Neural progenitor cell (in vitro differentiated cells): ENCODE measurements around the gene COL23A1. TPM values are rescaled to one million over a fixed set of nuclear protein-coding genes. Genes with fewer than 3 reads are reported as not detected.
A peak's percentile ranks its signal among the peaks of the same experiment; 100 is the strongest.

ENCODE experiments used
- DNase-seq: peaks from one replicate; pipeline ENCODE4 v3.0.0-alpha.2; 2016; ENCODE audit warnings: low spot score
- H2AFZ ChIP-seq: fragments of 200-600 bp; sonication (generic); replicated peaks from 2 replicates; pipeline ENCODE4 v1.6.1; 2016; ENCODE audit warnings: antibody characterized with exemption
- H3F3A ChIP-seq: fragments of 200-600 bp; sonication (generic); 2 replicates; pipeline ENCODE4 v1.6.1; 2016; ENCODE audit warnings: antibody characterized with exemption, low read depth
- H3K27ac ChIP-seq: fragments of 200-600 bp; sonication (generic); 2 replicates; pipeline ENCODE4 v1.5.1; 2016; ENCODE audit warnings: mild to moderate bottlenecking
- H3K27me3 ChIP-seq: fragments of 200-600 bp; sonication (generic); 2 replicates; pipeline ENCODE4 v1.6.1; 2016; ENCODE audit warnings: mild to moderate bottlenecking, moderate library complexity
- H3K36me3 ChIP-seq: fragments of 200-600 bp; sonication (generic); 2 replicates; pipeline ENCODE4 v1.5.1; 2016
- H3K4me1 ChIP-seq: fragments of 200-600 bp; sonication (generic); 2 replicates; pipeline ENCODE4 v1.6.1; 2016; ENCODE audit warnings: mixed run types
- H3K4me2 ChIP-seq: fragments of 200-600 bp; sonication (generic); 2 replicates; pipeline ENCODE4 v1.6.1; 2016
- H3K4me3 ChIP-seq: fragments of 200-600 bp; sonication (generic); 2 replicates; pipeline ENCODE4 v1.5.1; 2016
- H3K79me2 ChIP-seq: fragments of 200-600 bp; sonication (generic); 2 replicates; pipeline ENCODE4 v1.6.1; 2016; ENCODE audit warnings: low read depth
- H3K9ac ChIP-seq: fragments of 200-600 bp; sonication (generic); 2 replicates; pipeline ENCODE4 v1.6.1; 2016
- H3K9me3 ChIP-seq: fragments of 200-600 bp; sonication (generic); 2 replicates; pipeline ENCODE4 v1.5.1; 2016; ENCODE audit warnings: low read depth
- H4K20me1 ChIP-seq: fragments of 200-600 bp; sonication (generic); 2 replicates; pipeline ENCODE4 v1.6.1; 2016; ENCODE audit warnings: low read depth
- H3K27ac Mint-ChIP-seq: 3 replicates; pipeline ENCODE4 v1.8.0; 2021; ENCODE audit warnings: mixed read lengths
- H3K27me3 Mint-ChIP-seq: 2 replicates; pipeline ENCODE4 v1.8.0; 2022; ENCODE audit warnings: low read depth, mild to moderate bottlenecking, inconsistent platforms, moderate library complexity, mixed read lengths; ENCODE audit not compliant: insufficient read depth
- H3K36me3 Mint-ChIP-seq: 3 replicates; pipeline ENCODE4 v1.8.0; 2021; ENCODE audit warnings: mixed read lengths
- H3K4me1 Mint-ChIP-seq: 3 replicates; pipeline ENCODE4 v1.8.0; 2021; ENCODE audit warnings: mixed read lengths
- H3K4me3 Mint-ChIP-seq: 3 replicates; pipeline ENCODE4 v1.8.0; 2021; ENCODE audit warnings: mild to moderate bottlenecking, moderate library complexity, mixed read lengths
- H3K9me3 Mint-ChIP-seq: 3 replicates; pipeline ENCODE4 v1.8.0; 2020; ENCODE audit warnings: mixed read lengths
- CTCF ChIP-seq: fragments of 200-600 bp; sonication (generic); IDR thresholded peaks from 2 replicates; pipeline ENCODE4 v1.5.1; 2017; ENCODE audit warnings: antibody characterized with exemption, mild to moderate bottlenecking
- EZH2 ChIP-seq: fragments of 200-600 bp; sonication (generic); IDR thresholded peaks from 2 replicates; pipeline ENCODE4 v1.6.1; 2017; ENCODE audit warnings: antibody characterized with exemption, mild to moderate bottlenecking, moderate library complexity
- EZH2phosphoT487 ChIP-seq: fragments of 200-600 bp; sonication (generic); IDR thresholded peaks from 2 replicates; pipeline ENCODE4 v1.6.1; 2017; ENCODE audit warnings: antibody characterized with exemption
- total RNA-seq: library from RNA; depleted of rRNA; stranded (reverse); fragments of >200 nt; gene quantifications from 2 replicates; pipeline ENCODE4 v1.2.3, GENCODE V29; 2015; ENCODE audit warnings: low replicate concordance

The COL23A1 gene
- total RNA-seq, 1 donor from 2014 or later, result not detected

- H3K27ac Mint-ChIP-seq, result peak overlapping the region; percentile 97
- H3K4me3 ChIP-seq, result no peak overlapping the region
- DNase-seq, result peak; percentile 68
- H3K9me3 ChIP-seq, result no peaks in the 10 kb centered on the region
- H3K27me3 Mint-ChIP-seq, result peaks cover 5% of the 10 kb centered on the region
- H3K4me1 Mint-ChIP-seq, result peaks cover 31% of the 10 kb centered on the region
- peak overlapping the region; percentile 40 for H2AFZ ChIP-seq
- H3K27ac ChIP-seq, result no peak overlapping the region
- H3K9ac ChIP-seq, result no peak overlapping the region
- H3K36me3 Mint-ChIP-seq, result peaks cover 7% of the 10 kb centered on the region
- H3K36me3 ChIP-seq, result no peaks in the 10 kb centered on the region
- peaks cover 15% of the 10 kb centered on the region for H3K4me1 ChIP-seq
- TF ChIP-seq EZH2phosphoT487, result no peak
- peaks cover 23% of the 10 kb centered on the region for H3K9me3 Mint-ChIP-seq
- H3F3A ChIP-seq, result no peaks in the 10 kb centered on the region
- no peaks in the 10 kb centered on the region for H3K79me2 ChIP-seq
- peak overlapping the region; percentile 34 for H3K4me2 ChIP-seq
- no peaks in the 10 kb centered on the region for H4K20me1 ChIP-seq
- no peaks in the 10 kb centered on the region for H3K27me3 ChIP-seq
- peak overlapping the region; percentile 64 for H3K4me3 Mint-ChIP-seq
Measured at GRCh38 chr5:178526773-178527457, 63.3 kb downstream of the COL23A1 start.

- Mint-ChIP-seq H3K36me3 (peaks cover 7% of the 10 kb centered on the region), H3K9me3 (peaks cover 26% of the 10 kb centered on the region), H3K4me3 (peak overlapping the region; percentile 64), H3K27ac (peak overlapping the region; percentile 97), H3K4me1 (peaks cover 29% of the 10 kb centered on the region), H3K27me3 (peaks cover 5% of the 10 kb centered on the region)
- peak overlapping the region; percentile 40 for H2AFZ ChIP-seq
- H3K27ac ChIP-seq, result no peak overlapping the region
- H3K36me3 ChIP-seq, result no peaks in the 10 kb centered on the region
- TF ChIP-seq CTCF, result no peak
- no peak for TF ChIP-seq EZH2
- no peak for TF ChIP-seq EZH2phosphoT487
- peak overlapping the region; percentile 34 for H3K4me2 ChIP-seq
- H3K9ac ChIP-seq, result no peak overlapping the region
- H3F3A ChIP-seq, result no peaks in the 10 kb centered on the region
- H4K20me1 ChIP-seq, result no peaks in the 10 kb centered on the region
- no peaks in the 10 kb centered on the region for H3K27me3 ChIP-seq
- no peak overlapping the region for H3K4me3 ChIP-seq
- H3K9me3 ChIP-seq, result no peaks in the 10 kb centered on the region
- no peak for DNase-seq
- no peaks in the 10 kb centered on the region for H3K79me2 ChIP-seq
- H3K4me1 ChIP-seq, result peaks cover 13% of the 10 kb centered on the region
Measured at GRCh38 chr5:178525906-178526732, 64.1 kb downstream of the COL23A1 start.

GRCh38 chr5:178524093-178524882 lies 65.9 kb downstream of the COL23A1 start:
- Histone ChIP-seq H3K4me3 (no peak overlapping the region), H3K9ac (no peak overlapping the region), H3K36me3 (no peaks in the 10 kb centered on the region), H3F3A (no peaks in the 10 kb centered on the region), H3K27me3 (no peaks in the 10 kb centered on the region), H3K4me2 (no peak overlapping the region), H3K79me2 (no peaks in the 10 kb centered on the region), H2AFZ (no peak overlapping the region), H4K20me1 (no peaks in the 10 kb centered on the region), H3K4me1 (peaks cover 13% of the 10 kb centered on the region), H3K27ac (no peak overlapping the region), H3K9me3 (no peaks in the 10 kb centered on the region)
- no peak overlapping the region for H3K27ac Mint-ChIP-seq
- H3K27me3 Mint-ChIP-seq, result peaks cover 8% of the 10 kb centered on the region
- H3K9me3 Mint-ChIP-seq, result peaks cover 36% of the 10 kb centered on the region
- peaks cover 12% of the 10 kb centered on the region for H3K36me3 Mint-ChIP-seq
- DNase-seq, result no peak
- peaks cover 25% of the 10 kb centered on the region for H3K4me1 Mint-ChIP-seq
- no peak overlapping the region for H3K4me3 Mint-ChIP-seq
- no peak for TF ChIP-seq EZH2phosphoT487
- TF ChIP-seq CTCF, result no peak
- TF ChIP-seq EZH2, result no peak
